ENCODE measurements around the gene CBX4.

Gene CBX4

GRCh38 chr17:79785900-79786810 lies 53.1 kb downstream of the CBX4 start:
- no peak for DNase-seq

DNA sequence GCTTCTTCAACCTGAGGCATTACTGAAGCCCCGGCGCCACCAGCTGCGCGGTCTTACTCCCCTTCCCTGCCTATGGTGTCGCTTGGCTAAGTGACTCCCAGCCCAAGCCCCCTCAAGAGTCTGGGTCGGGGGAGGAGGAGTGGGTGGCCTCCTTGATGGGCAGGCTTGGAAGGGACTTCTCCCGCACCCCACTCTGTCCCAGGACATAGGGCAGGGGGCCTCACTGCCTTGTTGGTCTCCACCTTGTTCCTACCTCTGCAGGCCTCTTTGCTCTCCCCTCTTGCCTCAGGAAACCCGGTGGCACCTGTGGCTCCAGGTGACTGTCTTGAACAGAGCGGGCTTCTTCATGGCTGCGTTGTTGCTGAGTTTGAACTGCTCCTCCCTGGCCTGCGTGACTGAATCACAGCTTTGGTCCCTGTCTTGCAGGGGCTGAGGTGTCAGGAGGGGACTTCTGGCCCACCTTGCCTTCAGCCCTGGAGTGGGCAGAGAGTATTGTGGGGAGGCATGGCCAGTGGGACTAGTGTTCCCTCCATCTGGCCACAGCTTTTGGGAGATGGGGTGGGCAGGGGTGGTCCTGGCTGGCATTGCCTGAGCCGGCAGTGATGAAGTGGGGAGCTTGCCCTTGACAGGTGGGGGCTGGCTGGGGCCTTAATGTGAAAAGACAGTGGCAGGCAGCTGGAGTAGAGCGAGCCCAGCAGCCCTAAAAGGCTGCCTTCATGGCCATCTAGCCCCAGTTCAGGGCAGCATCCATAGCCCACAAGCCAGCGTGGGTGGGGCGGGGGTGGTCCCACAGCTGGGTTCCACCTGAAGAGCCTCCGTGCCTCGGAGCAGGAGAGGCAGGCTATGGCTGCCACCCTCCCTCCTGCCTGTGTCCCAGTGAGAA lies 54.0 kb downstream of the CBX4 start:
- DNase-seq, result no peak

- no peak for DNase-seq
Observed at GRCh38 chr17:79784353-79785016, 54.8 kb downstream of the CBX4 start.

GRCh38 chr17:79783891-79784290 lies 55.3 kb downstream of the CBX4 start:
- no peak for DNase-seq
